Measurements from ENCODE around the gene EFCAB7. TPM values are rescaled to one million over a fixed set of nuclear protein-coding genes. Genes with fewer than 3 reads are reported as not detected.
A peak's percentile ranks its signal among the peaks of the same experiment; 100 is the strongest.

Gene EFCAB7
- total RNA-seq, 1 donor from 2014 or later = 3.2 TPM

DNA sequence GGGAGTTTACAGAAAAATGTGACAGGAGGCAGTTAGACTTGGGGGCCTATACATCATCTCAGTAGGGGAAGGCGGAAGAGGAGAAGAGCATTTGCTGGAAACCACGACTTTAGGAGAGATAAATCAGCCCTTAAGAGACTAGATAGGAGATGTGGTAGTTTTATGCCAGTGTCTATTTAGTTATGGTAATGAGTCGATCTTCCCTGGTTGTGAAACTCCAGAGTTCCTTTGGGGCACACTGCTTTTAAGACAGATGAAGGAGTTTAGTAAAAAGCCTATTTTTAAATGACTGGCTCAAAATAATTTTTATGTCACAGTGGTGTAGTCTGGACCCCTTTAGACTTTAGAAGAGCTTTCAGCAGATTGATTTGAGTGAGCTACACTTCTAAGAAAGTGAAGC, 77.7 kb downstream of the EFCAB7 start:
- FAIRE-seq (no peak), DNase-seq (ENCODE audit: low read depth) (no peak)
- TF ChIP-seq, protein P1, sequence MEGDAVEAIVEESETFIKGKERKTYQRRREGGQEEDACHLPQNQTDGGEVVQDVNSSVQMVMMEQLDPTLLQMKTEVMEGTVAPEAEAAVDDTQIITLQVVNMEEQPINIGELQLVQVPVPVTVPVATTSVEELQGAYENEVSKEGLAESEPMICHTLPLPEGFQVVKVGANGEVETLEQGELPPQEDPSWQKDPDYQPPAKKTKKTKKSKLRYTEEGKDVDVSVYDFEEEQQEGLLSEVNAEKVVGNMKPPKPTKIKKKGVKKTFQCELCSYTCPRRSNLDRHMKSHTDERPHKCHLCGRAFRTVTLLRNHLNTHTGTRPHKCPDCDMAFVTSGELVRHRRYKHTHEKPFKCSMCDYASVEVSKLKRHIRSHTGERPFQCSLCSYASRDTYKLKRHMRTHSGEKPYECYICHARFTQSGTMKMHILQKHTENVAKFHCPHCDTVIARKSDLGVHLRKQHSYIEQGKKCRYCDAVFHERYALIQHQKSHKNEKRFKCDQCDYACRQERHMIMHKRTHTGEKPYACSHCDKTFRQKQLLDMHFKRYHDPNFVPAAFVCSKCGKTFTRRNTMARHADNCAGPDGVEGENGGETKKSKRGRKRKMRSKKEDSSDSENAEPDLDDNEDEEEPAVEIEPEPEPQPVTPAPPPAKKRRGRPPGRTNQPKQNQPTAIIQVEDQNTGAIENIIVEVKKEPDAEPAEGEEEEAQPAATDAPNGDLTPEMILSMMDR (IDR thresholded peaks at IDR 0.05; ENCODE audit: insufficient read depth, low read length, severe bottlenecking) = no peak
- Histone ChIP-seq H3K27me3 (ENCODE audit: control insufficient read depth, insufficient read depth, low read length) (no peaks in the 10 kb centered on the region), H3K4me3 (ENCODE audit: low read depth, low read length) (no peak overlapping the region), H3K36me3 (ENCODE audit: control insufficient read depth, insufficient read depth, low read length) (no peaks in the 10 kb centered on the region)

DNA sequence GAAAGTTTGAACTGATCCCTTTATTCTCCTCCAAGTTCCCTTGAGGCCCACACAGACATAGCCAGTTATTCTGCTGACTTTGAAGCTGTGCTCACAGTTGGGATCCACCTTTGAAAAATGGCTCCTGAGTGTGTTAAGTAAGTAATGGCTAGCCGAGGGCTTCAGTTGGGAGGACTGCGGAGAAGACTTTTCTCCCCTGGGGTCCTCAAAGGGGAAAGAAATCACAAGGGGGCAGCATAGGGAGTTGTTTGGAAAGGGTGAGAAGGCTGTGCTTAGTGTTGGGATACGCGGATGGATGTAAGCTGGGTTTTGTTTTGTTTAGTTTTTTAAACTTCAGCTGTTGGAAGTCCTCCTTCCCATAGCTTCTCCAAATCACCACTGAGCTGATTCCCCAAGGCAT, 78.1 kb downstream of the EFCAB7 start:
- H3K36me3 ChIP-seq (ENCODE audit: control insufficient read depth, insufficient read depth, low read length) = no peaks in the 10 kb centered on the region
- DNase-seq (ENCODE audit: low read depth) = no peak
- TF ChIP-seq, protein P1 (IDR thresholded peaks at IDR 0.05; ENCODE audit: insufficient read depth, low read length, severe bottlenecking) = no peak
- no peak overlapping the region for H3K4me3 ChIP-seq (ENCODE audit: low read depth, low read length)
- no peaks in the 10 kb centered on the region for H3K27me3 ChIP-seq (ENCODE audit: control insufficient read depth, insufficient read depth, low read length)
- FAIRE-seq = no peak

DNA sequence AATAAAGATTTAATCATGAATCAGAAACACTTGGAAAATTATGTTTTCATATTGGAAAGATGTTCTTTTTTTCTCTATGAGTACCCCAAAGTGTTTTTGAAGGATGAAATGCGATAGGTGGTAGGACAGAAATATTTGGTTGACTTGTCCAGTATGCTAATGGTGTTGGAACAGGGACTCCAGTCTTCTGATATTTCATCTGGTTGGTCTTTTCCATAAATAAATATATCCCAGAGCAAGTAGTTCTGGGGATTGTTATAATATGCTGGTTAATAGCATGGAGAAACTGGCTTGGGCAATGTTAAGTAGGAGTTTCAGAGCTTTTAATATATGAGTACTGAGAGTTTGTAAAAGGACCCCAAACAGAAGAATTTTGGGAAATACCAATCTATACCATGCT, 78.6 kb downstream of the EFCAB7 start:
- FAIRE-seq (no peak), DNase-seq (ENCODE audit: low read depth) (no peak)
- TF ChIP-seq, protein P1 (IDR thresholded peaks at IDR 0.05; ENCODE audit: insufficient read depth, low read length, severe bottlenecking) = no peak
- Histone ChIP-seq H3K4me3 (ENCODE audit: low read depth, low read length) (no peak overlapping the region), H3K36me3 (ENCODE audit: control insufficient read depth, insufficient read depth, low read length) (no peaks in the 10 kb centered on the region), H3K27me3 (ENCODE audit: control insufficient read depth, insufficient read depth, low read length) (no peaks in the 10 kb centered on the region)

DNA sequence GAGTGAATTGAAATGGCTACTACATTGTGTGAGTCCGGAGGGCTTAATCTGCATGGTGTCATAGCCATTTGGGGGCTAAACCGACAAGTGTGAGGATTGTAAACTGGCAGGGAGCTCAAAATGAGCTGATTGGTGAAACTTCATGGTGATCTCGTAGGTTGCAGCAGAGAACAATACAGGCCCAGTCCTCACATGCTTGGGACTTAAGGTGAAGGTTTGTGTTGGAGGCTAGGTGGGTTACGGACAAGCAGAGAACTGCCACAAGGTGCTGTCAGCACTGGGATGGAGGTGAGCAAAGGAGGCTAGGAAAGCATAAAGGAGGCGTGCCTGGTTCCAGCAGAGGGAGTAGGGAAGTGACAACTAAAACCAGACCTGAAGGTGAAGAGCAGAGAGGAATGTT, 79.3 kb downstream of the EFCAB7 start:
- H3K36me3 ChIP-seq (ENCODE audit: control insufficient read depth, insufficient read depth, low read length) = no peaks in the 10 kb centered on the region
- DNase-seq (ENCODE audit: low read depth) (no peak), FAIRE-seq (no peak)
- TF ChIP-seq, protein P1 (IDR thresholded peaks at IDR 0.05; ENCODE audit: insufficient read depth, low read length, severe bottlenecking) = no peak
- no peak overlapping the region for H3K4me3 ChIP-seq (ENCODE audit: low read depth, low read length)
- no peaks in the 10 kb centered on the region for H3K27me3 ChIP-seq (ENCODE audit: control insufficient read depth, insufficient read depth, low read length)

DNA sequence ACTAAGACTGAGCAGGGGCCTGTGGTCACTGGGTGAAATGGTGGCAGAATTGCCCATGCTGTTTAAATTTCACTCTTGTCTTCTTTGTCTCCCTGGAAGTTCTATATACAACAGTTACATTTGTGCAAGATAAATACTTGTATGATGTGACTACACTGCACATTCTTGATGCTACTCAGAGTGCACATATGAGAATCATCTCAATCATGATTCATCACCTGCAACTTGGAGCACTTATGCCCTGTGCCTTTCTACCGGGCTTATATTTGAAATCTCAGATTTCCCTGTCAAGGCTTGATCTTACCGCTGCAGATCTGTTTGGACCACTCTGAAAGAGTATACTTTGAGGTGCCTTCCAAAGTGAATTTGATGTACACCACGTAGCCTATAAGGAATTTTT, 80.5 kb downstream of the EFCAB7 start:
- DNase-seq (ENCODE audit: low read depth) = peak; percentile 5
- TF ChIP-seq, protein P1 (IDR thresholded peaks at IDR 0.05; ENCODE audit: insufficient read depth, low read length, severe bottlenecking) = no peak
- no peaks in the 10 kb centered on the region for H3K27me3 ChIP-seq (ENCODE audit: control insufficient read depth, insufficient read depth, low read length)
- FAIRE-seq = no peak
- H3K4me3 ChIP-seq (ENCODE audit: low read depth, low read length) = no peak overlapping the region
- no peaks in the 10 kb centered on the region for H3K36me3 ChIP-seq (ENCODE audit: control insufficient read depth, insufficient read depth, low read length)

DNA sequence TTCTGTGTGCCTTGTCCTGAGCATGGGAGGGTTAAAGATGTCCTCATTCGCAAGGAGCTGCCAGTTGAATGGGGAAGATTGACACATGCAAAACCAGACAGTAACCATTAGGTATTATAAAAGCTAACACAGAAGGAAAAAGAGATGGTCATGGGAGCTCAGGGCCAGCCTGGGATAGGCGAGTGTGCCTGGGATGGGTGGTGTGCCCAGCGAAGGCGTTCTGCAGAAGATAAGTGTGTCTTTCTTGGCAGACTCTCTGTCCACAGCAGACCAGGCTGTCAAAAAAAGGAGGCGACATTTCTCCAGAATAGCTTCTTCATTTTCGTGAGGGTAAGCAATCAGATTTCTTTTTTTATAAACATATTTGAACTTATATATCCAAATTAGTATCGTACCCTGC, 84.0 kb downstream of the EFCAB7 start:
- Histone ChIP-seq H3K4me3 (ENCODE audit: low read depth, low read length) (no peak overlapping the region), H3K36me3 (ENCODE audit: control insufficient read depth, insufficient read depth, low read length) (no peaks in the 10 kb centered on the region), H3K27me3 (ENCODE audit: control insufficient read depth, insufficient read depth, low read length) (no peaks in the 10 kb centered on the region)
- FAIRE-seq = no peak
- no peak for DNase-seq (ENCODE audit: low read depth)
- TF ChIP-seq, protein P1 (IDR thresholded peaks at IDR 0.05; ENCODE audit: insufficient read depth, low read length, severe bottlenecking) = no peak

Measured in bronchial epithelial cell (primary cell).